Uterus (tissue), 4 donors: ENCODE data around the gene CTXND2. TPM values are rescaled to one million over a fixed set of nuclear protein-coding genes. Genes with fewer than 3 reads are reported as not detected.
"Not testable (repeated sequence)": the region's sequence is repeated elsewhere in the genome, so short reads cannot be mapped to it uniquely, and the experiment has no call there.

Source experiments
- DNase-seq, 2 donors: peaks; one replicate each; pipeline ENCODE4 v3.0.0-alpha.2; 2019 to 2020
- H3K27ac ChIP-seq, 2 donors: fragments of 200-600 bp; sonication (generic); 1 replicate in 1 of 2; 2 replicates in 1 of 2; pipeline ENCODE4 v1.5.1; 2016 to 2018
- H3K27me3 ChIP-seq, 2 donors: fragments of 200-600 bp; sonication (generic); one replicate each; pipeline ENCODE4 v1.5.1; 2018 to 2019; ENCODE audit warnings: control low read depth in 1 of 2
- H3K36me3 ChIP-seq, 2 donors: fragments of 200-600 bp; sonication (generic); one replicate each; pipeline ENCODE4 v1.5.1; 2019; ENCODE audit warnings: control low read depth in 1 of 2
- H3K4me1 ChIP-seq, 2 donors: fragments of 200-600 bp; sonication (generic); one replicate each; pipeline ENCODE4 v1.5.1; 2018 to 2019; ENCODE audit warnings: control low read depth in 1 of 2
- H3K4me3 ChIP-seq, 2 donors: fragments of 200-600 bp; sonication (generic); 1 replicate in 1 of 2; 2 replicates in 1 of 2; pipeline ENCODE4 v1.5.1; 2018 to 2019; ENCODE audit warnings: mild to moderate bottlenecking in 1 of 2
- H3K9me3 ChIP-seq, 2 donors: fragments of 200-600 bp; sonication (generic); one replicate each; pipeline ENCODE4 v1.5.1; 2019; ENCODE audit warnings: control low read depth in 1 of 2
- CTCF ChIP-seq, 4 experiments: fragments of 200-600 bp in 2 of 4; fragments of 450-650 bp in 2 of 4; sonication (generic) in 2 of 4; IDR thresholded peaks; one replicate each; pipeline ENCODE4 v1.5.1; 2016 to 2019; ENCODE audit warnings: antibody characterized with exemption in 4 of 4, mild to moderate bottlenecking in 2 of 4, moderate library complexity in 1 of 4
- POLR2A ChIP-seq, 2 donors: fragments of 450-650 bp; IDR thresholded peaks; one replicate each; pipeline ENCODE4 v1.6.1; 2016; ENCODE audit warnings: antibody characterized with exemption in 2 of 2, mild to moderate bottlenecking in 1 of 2, moderate library complexity in 1 of 2
- intact Hi-C: fragments of 100-400 bp; cut with DNase I; formaldehyde crosslinking; loops from one replicate; pipeline ENCODE4 v1.15.1; 2023; ENCODE audit warnings: low total_unique reads
- total RNA-seq, 4 donors: library from RNA; depleted of rRNA in 3 of 4; stranded (reverse); fragments of >200 nt in 3 of 4; gene quantifications; one replicate each; pipeline versions ENCODE4 v1.1.0 to v1.2.4, GENCODE V29; 2014 to 2023
- donor health status: DM: yes; HTN: yes; CAD: no.

Gene CTXND2
- not detected for total RNA-seq

GRCh38 chr1:150887018-150887417 is at the start of gene CTXND2:
Gene CTXND2 (plus strand): TSS chr1:150887136. CDS start chr1:150912315, 25,179 bp downstream.
- Histone ChIP-seq H3K27ac (no peak within 1 kb of the TSS), H3K9me3 (no peaks in the 10 kb centered on the region), H3K36me3 (no peaks in the 10 kb centered on the region), H3K27me3 (no peaks in the 10 kb centered on the region), H3K4me1 (no peaks in the 10 kb centered on the region), H3K4me3 (no peak within 1 kb of the TSS)
- TF ChIP-seq POLR2A (IDR thresholded peaks at IDR 0.05) (no peak), CTCF (IDR thresholded peaks at IDR 0.05) (no peak)
- intact Hi-C loops = no loop called here
- no peak for DNase-seq

- intact Hi-C loops, H3K36me3 ChIP-seq, H3K27me3 ChIP-seq, H3K4me3 ChIP-seq, H3K27ac ChIP-seq, H3K9me3 ChIP-seq, H3K4me1 ChIP-seq, DNase-seq: not testable (repeated sequence)
Observed at GRCh38 chr1:150840850-150841249, 46.1 kb upstream of the CTXND2 start.

- no peaks in the 10 kb centered on the region for H3K36me3 ChIP-seq
- no peak for TF ChIP-seq POLR2A (IDR thresholded peaks at IDR 0.05)
- TF ChIP-seq CTCF (IDR thresholded peaks at IDR 0.05) = no peak
- no peak for DNase-seq
- H3K4me3 ChIP-seq = no peak overlapping the region
- intact Hi-C loops = no loop called here
- H3K4me1 ChIP-seq = no peaks in the 10 kb centered on the region
- no peak overlapping the region for H3K27ac ChIP-seq
- no peaks in the 10 kb centered on the region for H3K9me3 ChIP-seq
- H3K27me3 ChIP-seq = no peaks in the 10 kb centered on the region
Observed at GRCh38 chr1:150841626-150842025, 45.3 kb upstream of the CTXND2 start.

- Histone ChIP-seq H3K4me3 (no peak overlapping the region), H3K27ac (peak overlapping the region in 1 of 2 donors; percentile 24), H3K4me1 (no peaks in the 10 kb centered on the region), H3K27me3 (no peaks in the 10 kb centered on the region), H3K36me3 (no peaks in the 10 kb centered on the region), H3K9me3 (no peaks in the 10 kb centered on the region)
- intact Hi-C loops = no loop called here
- TF ChIP-seq POLR2A (IDR thresholded peaks at IDR 0.05) (no peak), CTCF (IDR thresholded peaks at IDR 0.05) (no peak)
- DNase-seq = no peak
Observed at GRCh38 chr1:150842343-150842742, 44.6 kb upstream of the CTXND2 start.

GRCh38 chr1:150842964-150843363 is 44.0 kb upstream of the CTXND2 start:
- H3K27ac ChIP-seq = no peak overlapping the region
- no peak for DNase-seq
- H3K4me1 ChIP-seq = no peaks in the 10 kb centered on the region
- TF ChIP-seq POLR2A (IDR thresholded peaks at IDR 0.05) (no peak), CTCF (IDR thresholded peaks at IDR 0.05) (no peak)
- no peaks in the 10 kb centered on the region for H3K27me3 ChIP-seq
- no peak overlapping the region for H3K4me3 ChIP-seq
- H3K36me3 ChIP-seq = no peaks in the 10 kb centered on the region
- no peaks in the 10 kb centered on the region for H3K9me3 ChIP-seq
- intact Hi-C loops = no loop called here

GRCh38 chr1:150843474-150843873 is 43.5 kb upstream of the CTXND2 start:
- H3K4me1 ChIP-seq = no peaks in the 10 kb centered on the region
- H3K27ac ChIP-seq = no peak overlapping the region
- no peaks in the 10 kb centered on the region for H3K36me3 ChIP-seq
- intact Hi-C loops = no loop called here
- no peaks in the 10 kb centered on the region for H3K27me3 ChIP-seq
- TF ChIP-seq POLR2A (IDR thresholded peaks at IDR 0.05) = no peak
- TF ChIP-seq CTCF (IDR thresholded peaks at IDR 0.05) = no peak
- no peak overlapping the region for H3K4me3 ChIP-seq
- H3K9me3 ChIP-seq = no peaks in the 10 kb centered on the region
- DNase-seq = no peak
